DOHH2 (cell line): ENCODE results near the gene RFXANK.
A peak's percentile ranks its signal among the peaks of the same experiment; 100 is the strongest.

Experiments used
- H3F3A ChIP-seq: fragments of 200-600 bp; sonication (generic), shearing (Covaris generic); 2 replicates; pipeline ENCODE4 v1.6.0; 2016; ENCODE audit warnings: antibody characterized with exemption, mild to moderate bottlenecking; ENCODE audit not compliant: control insufficient read depth, insufficient read depth
- H3K27ac ChIP-seq: fragments of 200-600 bp; sonication (generic); 2 replicates; pipeline ENCODE4 v1.5.1; 2014; ENCODE audit warnings: low read depth, mild to moderate bottlenecking, low read length, moderate library complexity
- H3K27me3 ChIP-seq: fragments of 200-600 bp; sonication (generic); 2 replicates; pipeline ENCODE4 v1.6.1; 2014; ENCODE audit warnings: mild to moderate bottlenecking, low read length, mixed read lengths; ENCODE audit not compliant: control insufficient read depth
- H3K36me3 ChIP-seq: fragments of 200-600 bp; sonication (generic); 2 replicates; pipeline ENCODE4 v1.6.1; 2014; ENCODE audit warnings: mild to moderate bottlenecking, low read length, moderate library complexity, mixed read lengths; ENCODE audit not compliant: control insufficient read depth
- H3K4me1 ChIP-seq: fragments of 200-600 bp; sonication (generic); 2 replicates; pipeline ENCODE4 v1.6.1; 2014; ENCODE audit warnings: mild to moderate bottlenecking, low read length, mixed read lengths; ENCODE audit not compliant: control insufficient read depth
- H3K4me2 ChIP-seq: fragments of 200-600 bp; sonication (generic); 2 replicates; pipeline ENCODE4 v1.6.0; 2014; ENCODE audit warnings: mild to moderate bottlenecking, low read length, moderate library complexity
- H3K4me3 ChIP-seq: fragments of 200-600 bp; sonication (generic); 2 replicates; pipeline ENCODE4 v1.5.1; 2014; ENCODE audit warnings: mild to moderate bottlenecking, low read length, mixed read lengths
- H3K79me2 ChIP-seq: fragments of 200-600 bp; sonication (generic); 2 replicates; pipeline ENCODE4 v1.6.1; 2014; ENCODE audit warnings: mild to moderate bottlenecking, low read length, mixed read lengths; ENCODE audit not compliant: control insufficient read depth
- H3K9me2 ChIP-seq: fragments of 200-600 bp; sonication (generic); replicated peaks from 2 replicates; pipeline ENCODE4 v1.6.1; 2014; ENCODE audit warnings: mild to moderate bottlenecking, low read length, mixed read lengths; ENCODE audit not compliant: control insufficient read depth
- H3K9me3 ChIP-seq: fragments of 200-600 bp; sonication (generic); 2 replicates; pipeline ENCODE4 v1.6.1; 2014; ENCODE audit warnings: antibody characterized with exemption, low read length, mixed read lengths; ENCODE audit not compliant: control insufficient read depth, insufficient read depth
- H4K20me1 ChIP-seq: fragments of 200-600 bp; sonication (generic); 2 replicates; pipeline ENCODE4 v1.6.0; 2014; ENCODE audit warnings: low read depth, mild to moderate bottlenecking, antibody characterized with exemption, low read length, moderate library complexity; ENCODE audit not compliant: control insufficient read depth, insufficient read depth
- CTCF ChIP-seq: fragments of 200-600 bp; sonication (generic); IDR thresholded peaks from one replicate; pipeline ENCODE4 v1.5.1; 2014; ENCODE audit warnings: antibody characterized with exemption, mild to moderate bottlenecking, low read depth, low read length; ENCODE audit not compliant: poor library complexity, severe bottlenecking
- EZH2phosphoT487 ChIP-seq: fragments of 200-600 bp; sonication (generic); IDR thresholded peaks from 2 replicates; pipeline ENCODE4 v1.6.1; 2017; ENCODE audit warnings: borderline replicate concordance, mild to moderate bottlenecking, antibody characterized with exemption, low read length, moderate library complexity, mixed read lengths

Gene RFXANK

GRCh38 chr19:19185853-19186740 lies 6.0 kb upstream of the RFXANK start:
- no peaks in the 10 kb centered on the region for H3K9me2 ChIP-seq
- H3K27me3 ChIP-seq, result no peaks in the 10 kb centered on the region
- peaks cover 48% of the 10 kb centered on the region for H3K36me3 ChIP-seq
- peaks cover 42% of the 10 kb centered on the region for H3K79me2 ChIP-seq
- no peaks in the 10 kb centered on the region for H4K20me1 ChIP-seq
- H3K4me1 ChIP-seq, result peaks cover 26% of the 10 kb centered on the region
- H3K4me3 ChIP-seq, result no peak overlapping the region
- peaks cover 5% of the 10 kb centered on the region for H3K9me3 ChIP-seq
- H3F3A ChIP-seq, result peaks cover 5% of the 10 kb centered on the region; the same call in 1 of the 2 replicates
- no peak for TF ChIP-seq EZH2phosphoT487
- TF ChIP-seq CTCF, result peak; percentile 92
- H3K27ac ChIP-seq, result peak overlapping the region; percentile 26; the same call in 1 of the 2 replicates
- H3K4me2 ChIP-seq, result 0 out of 2 replicates have a peak overlapping the region, but pooled peaks have one; percentile 26

GRCh38 chr19:19186742-19187141 lies 5.3 kb upstream of the RFXANK start:
- Histone ChIP-seq H3K4me2 (0 out of 2 replicates have a peak overlapping the region, but pooled peaks have one; percentile 26), H3K27ac (peak overlapping the region; percentile 26; the same call in 1 of the 2 replicates), H3K4me3 (peak overlapping the region; percentile 20; the same call in 1 of the 2 replicates), H3K27me3 (no peaks in the 10 kb centered on the region), H3K9me2 (no peaks in the 10 kb centered on the region), H3K4me1 (peaks cover 28% of the 10 kb centered on the region), H3K79me2 (peaks cover 49% of the 10 kb centered on the region), H3K36me3 (peaks cover 47% of the 10 kb centered on the region), H4K20me1 (no peaks in the 10 kb centered on the region), H3F3A (no peaks in the 10 kb centered on the region; the same call in 1 of the 2 replicates), H3K9me3 (peaks cover 5% of the 10 kb centered on the region)
- TF ChIP-seq CTCF (no peak), EZH2phosphoT487 (no peak)

- TF ChIP-seq CTCF (no peak), EZH2phosphoT487 (no peak)
- Histone ChIP-seq H3K27me3 (no peaks in the 10 kb centered on the region), H3K4me3 (peak overlapping the region; percentile 95), H3K4me1 (peaks cover 32% of the 10 kb centered on the region), H3K4me2 (peak overlapping the region; percentile 97), H3K27ac (peak overlapping the region; percentile 89), H3K9me3 (peaks cover 2% of the 10 kb centered on the region), H3K79me2 (peaks cover 60% of the 10 kb centered on the region), H4K20me1 (no peaks in the 10 kb centered on the region), H3K36me3 (peaks cover 37% of the 10 kb centered on the region), H3K9me2 (no peaks in the 10 kb centered on the region), H3F3A (no peaks in the 10 kb centered on the region; the same call in 1 of the 2 replicates)
Measured at GRCh38 chr19:19191768-19192077, 335 bp upstream of the RFXANK start.
